Measurements from ENCODE around the gene HOXD10.

GRCh38 chr2:176163672-176164056 is 47.1 kb downstream of the HOXD10 start:
- TF ChIP-seq RAD21 (conservative IDR thresholded peaks at IDR 0.05), result no peak
- no peak for TF ChIP-seq CTCF (IDR thresholded peaks at IDR 0.05; ENCODE audit: poor library complexity, severe bottlenecking)
- TF ChIP-seq POLR2AphosphoS5 (IDR thresholded peaks at IDR 0.05), result no peak
- no peak for TF ChIP-seq EP300 (conservative IDR thresholded peaks at IDR 0.05; ENCODE audit: poor library complexity, severe bottlenecking)
- TF ChIP-seq EZH2 (IDR thresholded peaks at IDR 0.05; ENCODE audit: borderline replicate concordance, insufficient read depth, low read length, poor library complexity, severe bottlenecking), result no peak
- TF ChIP-seq SMC3 (conservative IDR thresholded peaks at IDR 0.05; ENCODE audit: poor library complexity), result no peak
- no peak for TF ChIP-seq REST (IDR thresholded peaks at IDR 0.05; ENCODE audit: borderline replicate concordance)
